PC-3 (cell line): ENCODE results near the gene RNF26. TPM values are rescaled to one million over a fixed set of nuclear protein-coding genes. Genes with fewer than 3 reads are reported as not detected.

Source experiments
- ATAC-seq: fragments of 200-7000 bp; cut with Tn5 transposase; 2 replicates; pipeline ENCODE4 v1.9.1; 2020; ENCODE audit warnings: mild to moderate bottlenecking, moderate library complexity
- BruUV-seq: library from RNA; stranded (reverse); fragments of 400-500 nt; replicated peaks from 2 replicates; lab custom pipeline; 2021; lab: Mats Ljungman, UMichigan
- CTCF ChIA-PET: fragments of 300-600 bp; sonication (Branson Sonifier 250); formaldehyde crosslinking; loops from one replicate; lab custom pipeline; 2022; ENCODE audit warnings: antibody characterized with exemption; lab: Charles Lee
- POLR2A ChIA-PET: fragments of 300-600 bp; sonication (Branson Sonifier 250); formaldehyde crosslinking; loops from one replicate; lab custom pipeline; 2022; ENCODE audit warnings: antibody characterized with exemption; ENCODE audit not compliant: unreplicated experiment; lab: Charles Lee
- DNase-seq: peaks from one replicate; pipeline ENCODE4 v3.0.0-alpha.2; 2015
- H2AFZ ChIP-seq: fragments of 300-600 bp; sonication (generic); 2 replicates; pipeline ENCODE4 v1.6.0; 2016; ENCODE audit warnings: antibody characterized with exemption, low read length
- H3F3A ChIP-seq: fragments of 300-600 bp; sonication (generic); one replicate; pipeline ENCODE4 v1.6.0; 2017; ENCODE audit warnings: antibody characterized with exemption, low read length, control low read depth, mild to moderate bottlenecking; ENCODE audit not compliant: unreplicated experiment
- H3K27ac ChIP-seq: fragments of 300-600 bp; sonication (generic); 2 replicates; pipeline ENCODE4 v1.5.1; 2016; ENCODE audit warnings: mild to moderate bottlenecking, low read length
- H3K27me3 ChIP-seq: fragments of 300-600 bp; sonication (generic); 2 replicates; pipeline ENCODE4 v1.6.1; 2016; ENCODE audit warnings: low read length, mixed read lengths
- H3K36me3 ChIP-seq: fragments of 300-600 bp; sonication (generic); 2 replicates; pipeline ENCODE4 v1.6.1; 2016; ENCODE audit warnings: low read depth, mixed run types, low read length, mixed read lengths
- H3K4me1 ChIP-seq: fragments of 300-600 bp; sonication (generic); 2 replicates; pipeline ENCODE4 v1.5.1; 2016; ENCODE audit warnings: low read length; ENCODE audit not compliant: insufficient read depth
- H3K4me2 ChIP-seq: fragments of 300-600 bp; sonication (generic); 2 replicates; pipeline ENCODE4 v1.6.0; 2016; ENCODE audit warnings: low read length
- H3K4me3 ChIP-seq: fragments of 300-600 bp; sonication (generic); 2 replicates; pipeline ENCODE4 v1.5.1; 2016; ENCODE audit warnings: mild to moderate bottlenecking, low read length, mixed read lengths
- H3K79me2 ChIP-seq: fragments of 300-600 bp; sonication (generic); 2 replicates; pipeline ENCODE4 v1.6.1; 2017; ENCODE audit warnings: low read length, mixed read lengths
- H3K9ac ChIP-seq: fragments of 300-600 bp; sonication (generic); 2 replicates; pipeline ENCODE4 v1.6.0; 2016; ENCODE audit warnings: mild to moderate bottlenecking, low read length
- H3K9me2 ChIP-seq: fragments of 300-600 bp; sonication (generic); replicated peaks from 2 replicates; pipeline ENCODE4 v1.6.1; 2016; ENCODE audit warnings: mixed run types, low read length, mixed read lengths
- H3K9me3 ChIP-seq: fragments of 300-600 bp; sonication (generic); 2 replicates; pipeline ENCODE4 v1.6.1; 2016; ENCODE audit warnings: low read length, mixed read lengths
- H4K20me1 ChIP-seq: fragments of 300-600 bp; sonication (generic); 2 replicates; pipeline ENCODE4 v1.6.1; 2016; ENCODE audit warnings: low read length, mixed read lengths
- EZH2 ChIP-seq: fragments of 300-600 bp; sonication (generic); IDR thresholded peaks from one replicate; pipeline ENCODE4 v1.6.1; 2017; ENCODE audit warnings: antibody characterized with exemption, mild to moderate bottlenecking, low read length; ENCODE audit not compliant: unreplicated experiment
- EZH2phosphoT487 ChIP-seq: fragments of 300-600 bp; sonication (generic); IDR thresholded peaks from 2 replicates; pipeline ENCODE4 v1.6.1; 2018; ENCODE audit warnings: mild to moderate bottlenecking, antibody characterized with exemption, low read length, borderline replicate concordance
- intact Hi-C: fragments of 100-400 bp; cut with micrococcal nuclease; formaldehyde crosslinking; loops from 2 replicates; pipeline ENCODE4 v1.9.0; 2023
- total RNA-seq: library from RNA; depleted of rRNA; stranded (reverse); fragments of >200 nt; gene quantifications from 2 replicates; pipeline ENCODE4 v1.2.3, GENCODE V29; 2014
- TF ChIP-seq, protein P1 (sequence below): fragments of 300-600 bp; sonication (generic); conservative IDR thresholded peaks from 2 replicates; pipeline ENCODE4 v1.5.1; 2017; ENCODE audit warnings: antibody characterized with exemption, low read depth, mild to moderate bottlenecking, low read length

Gene RNF26
- total RNA-seq, 1 experiment from 2014 or later: 22.9 TPM

DNA sequence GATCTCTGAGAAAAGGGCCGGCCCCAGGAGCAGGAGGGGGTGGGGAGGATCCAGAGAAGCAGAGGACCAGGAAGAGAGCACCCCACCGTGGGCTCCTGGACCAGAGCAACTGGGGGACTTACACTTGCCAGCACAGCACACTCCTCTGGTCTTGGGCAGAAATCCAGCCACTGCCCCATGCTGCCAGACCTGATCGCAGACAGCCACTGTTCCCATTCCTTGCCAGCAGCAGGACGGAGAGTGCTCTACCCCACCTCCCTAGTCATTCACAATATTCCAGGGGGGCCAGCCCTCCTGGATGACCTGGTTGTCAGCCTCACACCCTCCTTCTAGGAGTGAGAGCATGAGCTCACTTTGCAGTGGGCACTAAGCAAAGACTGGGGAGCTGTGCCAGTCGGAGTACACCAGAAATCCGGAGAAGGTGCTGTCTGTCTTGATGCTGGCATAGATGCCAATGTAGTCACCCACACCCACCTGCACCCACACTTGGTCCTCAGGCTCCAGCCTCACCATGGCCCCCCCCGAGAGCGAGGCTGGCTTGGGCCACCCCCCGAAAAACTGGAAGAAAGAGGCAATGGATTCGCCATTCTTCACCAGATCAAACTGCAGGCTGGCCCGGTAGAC is 4.8 kb downstream of the RNF26 start:
- Histone ChIP-seq H3K27ac (no peak overlapping the region), H4K20me1 (0 out of 2 replicates have a peak, but pooled peaks cover 5% of the 10 kb centered on the region), H3K4me1 (peaks cover 37% of the 10 kb centered on the region), H3K4me3 (0 out of 2 replicates have a peak overlapping the region, but pooled peaks have one; percentile 1), H3K27me3 (no peaks in the 10 kb centered on the region), H3K4me2 (no peak overlapping the region), H3K9me3 (no peaks in the 10 kb centered on the region), H3F3A (no peaks in the 10 kb centered on the region), H3K36me3 (no peaks in the 10 kb centered on the region), H2AFZ (no peak overlapping the region), H3K9me2 (no peaks in the 10 kb centered on the region), H3K79me2 (peaks cover 30% of the 10 kb centered on the region), H3K9ac (no peak overlapping the region)
- ATAC-seq: no peak
- ChIA-PET CTCF (interaction anchor here (0.6 to 1.6 kb wide), 14 partner anchors 9 to 1092 kb away, joined by 3 to 29 read pairs (median 5); partner anchors contain the start of genes DPAGT1 and USP2), POLR2A (no interaction called here)
- DNase-seq: no peak
- BruUV-seq: no TSS peak
- TF ChIP-seq, protein P1, sequence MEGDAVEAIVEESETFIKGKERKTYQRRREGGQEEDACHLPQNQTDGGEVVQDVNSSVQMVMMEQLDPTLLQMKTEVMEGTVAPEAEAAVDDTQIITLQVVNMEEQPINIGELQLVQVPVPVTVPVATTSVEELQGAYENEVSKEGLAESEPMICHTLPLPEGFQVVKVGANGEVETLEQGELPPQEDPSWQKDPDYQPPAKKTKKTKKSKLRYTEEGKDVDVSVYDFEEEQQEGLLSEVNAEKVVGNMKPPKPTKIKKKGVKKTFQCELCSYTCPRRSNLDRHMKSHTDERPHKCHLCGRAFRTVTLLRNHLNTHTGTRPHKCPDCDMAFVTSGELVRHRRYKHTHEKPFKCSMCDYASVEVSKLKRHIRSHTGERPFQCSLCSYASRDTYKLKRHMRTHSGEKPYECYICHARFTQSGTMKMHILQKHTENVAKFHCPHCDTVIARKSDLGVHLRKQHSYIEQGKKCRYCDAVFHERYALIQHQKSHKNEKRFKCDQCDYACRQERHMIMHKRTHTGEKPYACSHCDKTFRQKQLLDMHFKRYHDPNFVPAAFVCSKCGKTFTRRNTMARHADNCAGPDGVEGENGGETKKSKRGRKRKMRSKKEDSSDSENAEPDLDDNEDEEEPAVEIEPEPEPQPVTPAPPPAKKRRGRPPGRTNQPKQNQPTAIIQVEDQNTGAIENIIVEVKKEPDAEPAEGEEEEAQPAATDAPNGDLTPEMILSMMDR: no peak
- no peak for TF ChIP-seq EZH2phosphoT487
- no peak for TF ChIP-seq EZH2
- intact Hi-C loops: loop anchor here (1.0 kb wide), 1 partner anchor 35 kb away; no protein-coding TSS in a partner anchor

DNA sequence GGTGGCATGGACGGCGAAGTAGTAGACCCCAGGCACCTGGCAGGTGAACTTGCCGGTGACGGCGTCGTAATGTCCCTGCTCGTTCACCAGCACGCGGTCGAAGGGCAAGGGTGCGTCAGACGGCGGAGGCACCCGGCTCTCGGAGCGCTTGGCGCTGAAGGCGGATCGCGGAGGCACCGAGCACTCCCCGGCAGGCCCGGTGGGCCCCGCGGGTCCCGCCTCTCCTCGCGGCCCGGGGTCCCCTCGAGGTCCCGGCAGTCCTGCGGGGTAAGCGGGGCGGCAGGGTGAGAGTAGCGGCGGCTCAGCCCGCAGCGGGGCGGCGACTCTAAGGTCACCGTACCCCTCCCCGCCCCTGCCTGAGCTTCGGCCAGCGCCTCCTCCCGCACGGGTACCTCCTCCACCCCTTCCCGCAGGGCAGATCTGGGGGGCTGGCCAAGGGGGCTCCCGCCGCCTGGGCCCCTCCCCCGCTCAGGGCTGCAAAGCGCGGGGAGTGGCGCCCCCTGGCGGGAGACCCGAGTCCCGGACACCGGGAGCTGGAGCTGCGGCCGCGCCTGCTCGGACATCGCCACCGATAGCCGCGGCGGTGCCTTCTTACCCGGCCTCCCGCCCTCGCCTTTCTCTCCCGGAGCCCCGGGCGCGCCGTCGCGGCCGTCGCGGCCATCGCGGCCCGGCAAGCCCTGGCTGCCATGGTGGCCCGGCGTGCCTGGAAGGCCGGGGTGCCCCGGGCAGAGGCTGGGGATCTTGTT is 5.4 kb downstream of the RNF26 start:
- H3K79me2 ChIP-seq: peaks cover 27% of the 10 kb centered on the region
- H3K4me1 ChIP-seq: peaks cover 37% of the 10 kb centered on the region
- no peaks in the 10 kb centered on the region for H3K9me3 ChIP-seq
- H2AFZ ChIP-seq: peak overlapping the region; percentile 63
- no peaks in the 10 kb centered on the region for H3F3A ChIP-seq
- BruUV-seq: no TSS peak
- ChIA-PET POLR2A (interaction anchor here (0.6 kb wide), 1 partner anchor 39 kb away, joined by 6 read pairs; no protein-coding TSS in a partner anchor), CTCF (interaction anchor here (0.6 to 1.2 kb wide), 7 partner anchors 17 to 184 kb away, joined by 3 to 10 read pairs (median 4); partner anchors contain the start of gene USP2)
- peak overlapping the region; percentile 83 for H3K4me2 ChIP-seq
- 0 out of 2 replicates have a peak, but pooled peaks cover 5% of the 10 kb centered on the region for H4K20me1 ChIP-seq
- TF ChIP-seq, protein P1: peak; percentile 89
- TF ChIP-seq EZH2phosphoT487: no peak
- peak overlapping the region; percentile 64 for H3K4me3 ChIP-seq
- H3K9ac ChIP-seq: no peak overlapping the region
- H3K9me2 ChIP-seq: no peaks in the 10 kb centered on the region
- ATAC-seq: peak; percentile 29; the same call in 1 of the 2 replicates
- H3K27me3 ChIP-seq: no peaks in the 10 kb centered on the region
- no peaks in the 10 kb centered on the region for H3K36me3 ChIP-seq
- intact Hi-C loops: no loop called here
- peak; percentile 47 for DNase-seq
- H3K27ac ChIP-seq: no peak overlapping the region
